ENCODE measurements around the gene CACNA1H. TPM values are rescaled to one million over a fixed set of nuclear protein-coding genes. Genes with fewer than 3 reads are reported as not detected.

CACNA1H gene
- polyA plus RNA-seq = not detected

GRCh38 chr16:1152651-1153259 lies at the start of gene CACNA1H:
CACNA1H (plus strand) TSS chr16:1153106; CDS start chr16:1153738, 632 bp downstream.
- Mint-ChIP-seq H3K4me3 (peak within 1 kb of the TSS in 1 of 4 donors; percentile 67), H3K27me3 (peaks cover 21% of the 10 kb centered on the region), H3K4me1 (no peaks in the 10 kb centered on the region), H3K36me3 (no peaks in the 10 kb centered on the region), H3K9me3 (no peaks in the 10 kb centered on the region), H3K27ac (no peak within 1 kb of the TSS)

- Mint-ChIP-seq H3K9me3 (no peaks in the 10 kb centered on the region), H3K4me1 (no peaks in the 10 kb centered on the region), H3K27ac (no peak overlapping the region), H3K27me3 (peaks cover 13% of the 10 kb centered on the region), H3K4me3 (no peak overlapping the region), H3K36me3 (no peaks in the 10 kb centered on the region)
These were observed 49.3 kb upstream of the CACNA1H start for GRCh38 chr16:1103636-1103980.

- Mint-ChIP-seq H3K4me1 (no peaks in the 10 kb centered on the region), H3K27me3 (peaks cover 11% of the 10 kb centered on the region), H3K9me3 (peaks cover 0 to 4% (median 0%) of the 10 kb centered on the region in 3 donors), H3K36me3 (no peaks in the 10 kb centered on the region), H3K4me3 (no peak overlapping the region), H3K27ac (no peak overlapping the region)
These were observed 46.9 kb upstream of the CACNA1H start for GRCh38 chr16:1105888-1106620.

- Mint-ChIP-seq H3K36me3 (no peaks in the 10 kb centered on the region), H3K4me3 (no peak overlapping the region), H3K9me3 (peaks cover 0 to 4% (median 0%) of the 10 kb centered on the region in 3 donors), H3K27ac (no peak overlapping the region), H3K27me3 (peaks cover 10% of the 10 kb centered on the region), H3K4me1 (no peaks in the 10 kb centered on the region)
These were observed 46.2 kb upstream of the CACNA1H start for GRCh38 chr16:1106659-1107058.

GRCh38 chr16:1107141-1107540 lies 45.8 kb upstream of the CACNA1H start:
- no peaks in the 10 kb centered on the region for H3K4me1 Mint-ChIP-seq
- no peak overlapping the region for H3K27ac Mint-ChIP-seq
- H3K4me3 Mint-ChIP-seq = no peak overlapping the region
- peaks cover 10% of the 10 kb centered on the region for H3K27me3 Mint-ChIP-seq
- no peaks in the 10 kb centered on the region for H3K36me3 Mint-ChIP-seq
- peaks cover 0 to 4% (median 0%) of the 10 kb centered on the region in 3 donors for H3K9me3 Mint-ChIP-seq

GRCh38 chr16:1107731-1108130 lies 45.2 kb upstream of the CACNA1H start:
- Mint-ChIP-seq H3K9me3 (peaks cover 0 to 4% (median 0%) of the 10 kb centered on the region in 3 donors), H3K36me3 (no peaks in the 10 kb centered on the region), H3K27me3 (peaks cover 10% of the 10 kb centered on the region), H3K4me3 (no peak overlapping the region), H3K27ac (no peak overlapping the region), H3K4me1 (no peaks in the 10 kb centered on the region)

- no peak overlapping the region for H3K4me3 Mint-ChIP-seq
- H3K4me1 Mint-ChIP-seq = no peaks in the 10 kb centered on the region
- peaks cover 0 to 4% (median 0%) of the 10 kb centered on the region in 3 donors for H3K9me3 Mint-ChIP-seq
- no peak overlapping the region for H3K27ac Mint-ChIP-seq
- H3K36me3 Mint-ChIP-seq = no peaks in the 10 kb centered on the region
- H3K27me3 Mint-ChIP-seq = peaks cover 10% of the 10 kb centered on the region
These were observed 44.3 kb upstream of the CACNA1H start for GRCh38 chr16:1108299-1109252.

GRCh38 chr16:1109648-1110047 lies 43.3 kb upstream of the CACNA1H start:
- peaks cover 0 to 4% (median 0%) of the 10 kb centered on the region in 3 donors for H3K9me3 Mint-ChIP-seq
- no peaks in the 10 kb centered on the region for H3K4me1 Mint-ChIP-seq
- no peak overlapping the region for H3K27ac Mint-ChIP-seq
- peaks cover 7% of the 10 kb centered on the region for H3K27me3 Mint-ChIP-seq
- no peaks in the 10 kb centered on the region for H3K36me3 Mint-ChIP-seq
- no peak overlapping the region for H3K4me3 Mint-ChIP-seq

GRCh38 chr16:1112506-1113184 lies 40.3 kb upstream of the CACNA1H start:
- no peak overlapping the region for H3K27ac Mint-ChIP-seq
- H3K4me1 Mint-ChIP-seq = no peaks in the 10 kb centered on the region
- H3K9me3 Mint-ChIP-seq = peaks cover 0 to 4% (median 0%) of the 10 kb centered on the region in 3 donors
- H3K27me3 Mint-ChIP-seq = peaks cover 6% of the 10 kb centered on the region
- H3K4me3 Mint-ChIP-seq = peak overlapping the region in 1 of 4 donors; percentile 17
- no peaks in the 10 kb centered on the region for H3K36me3 Mint-ChIP-seq

GRCh38 chr16:1113489-1113888 lies 39.4 kb upstream of the CACNA1H start:
- Mint-ChIP-seq H3K36me3 (no peaks in the 10 kb centered on the region), H3K4me1 (no peaks in the 10 kb centered on the region), H3K9me3 (peaks cover 0 to 4% (median 0%) of the 10 kb centered on the region in 3 donors), H3K27ac (no peak overlapping the region), H3K27me3 (peaks cover 6% of the 10 kb centered on the region), H3K4me3 (no peak overlapping the region)

- no peaks in the 10 kb centered on the region for H3K36me3 Mint-ChIP-seq
- peaks cover 0 to 4% (median 0%) of the 10 kb centered on the region in 3 donors for H3K9me3 Mint-ChIP-seq
These were observed 38.9 kb upstream of the CACNA1H start for GRCh38 chr16:1113889-1114526.

GRCh38 chr16:1116693-1117077 lies 36.2 kb upstream of the CACNA1H start:
- Mint-ChIP-seq H3K4me3 (no peak overlapping the region), H3K9me3 (no peaks in the 10 kb centered on the region), H3K36me3 (no peaks in the 10 kb centered on the region), H3K27ac (no peak overlapping the region), H3K27me3 (peaks cover 4% of the 10 kb centered on the region), H3K4me1 (peaks cover 0 to 2% (median 0%) of the 10 kb centered on the region in 3 donors)

More at GRCh38 chr16:1113889-1114526, 38.9 kb upstream of the CACNA1H start:
- Mint-ChIP-seq H3K4me1 (no peaks in the 10 kb centered on the region), H3K27ac (no peak overlapping the region), H3K4me3 (no peak overlapping the region), H3K27me3 (peaks cover 6% of the 10 kb centered on the region)

GRCh38 chr16:1117176-1117900 lies 35.6 kb upstream of the CACNA1H start:
- peaks cover 7% of the 10 kb centered on the region for H3K27me3 Mint-ChIP-seq

GRCh38 chr16:1117926-1118325 lies 35.0 kb upstream of the CACNA1H start:
- Mint-ChIP-seq H3K4me1 (peaks cover 0 to 2% (median 0%) of the 10 kb centered on the region in 3 donors), H3K27me3 (peaks cover 7% of the 10 kb centered on the region), H3K4me3 (no peak overlapping the region), H3K9me3 (no peaks in the 10 kb centered on the region), H3K36me3 (no peaks in the 10 kb centered on the region), H3K27ac (no peak overlapping the region)

More at GRCh38 chr16:1117176-1117900, 35.6 kb upstream of the CACNA1H start:
- no peak overlapping the region for H3K4me3 Mint-ChIP-seq
- H3K4me1 Mint-ChIP-seq = peaks cover 0 to 2% (median 0%) of the 10 kb centered on the region in 3 donors
- no peaks in the 10 kb centered on the region for H3K9me3 Mint-ChIP-seq
- H3K36me3 Mint-ChIP-seq = no peaks in the 10 kb centered on the region
- H3K27ac Mint-ChIP-seq = no peak overlapping the region
